NCI-H2171 (cell line): Measurements from ENCODE around the gene KIFBP.
A peak's percentile ranks its signal among the peaks of the same experiment; 100 is the strongest.
"Not testable (repeated sequence)": the region's sequence is repeated elsewhere in the genome, so short reads cannot be mapped to it uniquely, and the experiment has no call there.

Experiments used
- DNase-seq: peaks from one replicate; lab custom pipeline; 2025; lab: John Stamatoyannopoulos, UW

Gene KIFBP, protein sequence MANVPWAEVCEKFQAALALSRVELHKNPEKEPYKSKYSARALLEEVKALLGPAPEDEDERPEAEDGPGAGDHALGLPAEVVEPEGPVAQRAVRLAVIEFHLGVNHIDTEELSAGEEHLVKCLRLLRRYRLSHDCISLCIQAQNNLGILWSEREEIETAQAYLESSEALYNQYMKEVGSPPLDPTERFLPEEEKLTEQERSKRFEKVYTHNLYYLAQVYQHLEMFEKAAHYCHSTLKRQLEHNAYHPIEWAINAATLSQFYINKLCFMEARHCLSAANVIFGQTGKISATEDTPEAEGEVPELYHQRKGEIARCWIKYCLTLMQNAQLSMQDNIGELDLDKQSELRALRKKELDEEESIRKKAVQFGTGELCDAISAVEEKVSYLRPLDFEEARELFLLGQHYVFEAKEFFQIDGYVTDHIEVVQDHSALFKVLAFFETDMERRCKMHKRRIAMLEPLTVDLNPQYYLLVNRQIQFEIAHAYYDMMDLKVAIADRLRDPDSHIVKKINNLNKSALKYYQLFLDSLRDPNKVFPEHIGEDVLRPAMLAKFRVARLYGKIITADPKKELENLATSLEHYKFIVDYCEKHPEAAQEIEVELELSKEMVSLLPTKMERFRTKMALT

DNA sequence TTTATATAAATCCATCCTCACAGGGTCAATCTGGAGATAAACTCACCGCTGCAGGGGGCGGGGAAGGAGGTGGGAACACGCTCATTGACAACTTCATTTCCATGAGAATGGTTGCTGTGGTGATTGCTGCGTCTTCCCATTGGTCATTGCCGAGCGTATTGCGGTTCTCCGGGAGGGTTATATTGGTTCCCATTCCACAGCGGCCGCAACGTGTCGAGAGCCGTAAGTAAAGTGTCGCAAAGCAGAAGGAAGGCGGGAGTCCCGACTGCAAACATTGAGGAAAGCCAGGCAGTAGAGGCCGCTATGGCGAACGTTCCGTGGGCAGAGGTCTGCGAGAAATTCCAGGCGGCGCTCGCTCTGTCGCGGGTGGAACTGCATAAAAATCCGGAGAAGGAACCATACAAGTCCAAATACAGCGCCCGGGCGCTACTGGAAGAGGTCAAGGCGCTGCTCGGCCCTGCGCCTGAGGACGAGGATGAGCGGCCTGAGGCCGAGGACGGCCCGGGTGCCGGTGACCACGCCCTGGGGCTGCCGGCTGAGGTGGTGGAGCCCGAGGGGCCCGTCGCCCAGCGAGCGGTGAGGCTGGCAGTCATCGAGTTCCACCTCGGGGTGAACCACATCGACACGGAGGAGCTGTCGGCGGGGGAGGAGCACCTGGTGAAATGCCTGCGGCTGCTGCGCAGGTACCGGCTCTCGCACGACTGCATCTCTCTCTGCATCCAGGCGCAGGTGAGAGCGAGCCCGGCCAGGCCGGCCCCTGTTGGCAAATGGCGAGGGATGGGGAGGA lies at the start of gene KIFBP:
TSS of gene KIFBP (plus strand) at position 274 of the 787 bp plus-strand sequence. CDS start at position 304, 30 bp downstream.
- DNase-seq, result peak; percentile 84

- DNase-seq, result no peak
Measured at GRCh38 chr10:68938884-68939283, 49.7 kb upstream of the KIFBP start.

GRCh38 chr10:68940917-68941316 lies 47.7 kb upstream of the KIFBP start:
- not testable (repeated sequence) for DNase-seq

- DNase-seq, result no peak
Measured at GRCh38 chr10:68950598-68950997, 38.0 kb upstream of the KIFBP start.

- DNase-seq, result no peak
Measured at GRCh38 chr10:68954904-68955303, 33.7 kb upstream of the KIFBP start.

DNA sequence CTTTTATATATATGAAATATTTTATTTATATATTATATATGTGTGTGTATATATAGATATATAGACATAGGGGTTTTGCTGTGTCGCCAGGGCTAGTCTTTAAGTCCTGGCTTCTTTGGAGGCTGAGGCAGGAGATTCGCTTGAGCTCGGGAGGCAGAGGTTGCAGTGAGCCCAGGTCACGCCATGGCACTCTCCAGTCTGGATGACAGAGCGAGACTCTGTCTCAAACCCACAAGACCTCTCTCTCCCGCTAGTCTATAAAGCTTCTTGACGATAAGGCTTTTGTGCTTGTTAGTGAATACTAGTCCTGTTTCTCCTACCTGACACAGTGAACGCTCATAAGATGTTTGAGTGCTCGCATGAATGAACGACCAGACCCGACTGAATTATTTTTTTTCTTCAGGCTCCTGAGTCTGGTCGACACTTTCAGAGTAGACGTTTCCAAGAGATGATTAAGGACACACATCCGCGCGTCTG lies 33.2 kb upstream of the KIFBP start:
- no peak for DNase-seq

GRCh38 chr10:68955832-68956532 lies 32.6 kb upstream of the KIFBP start, which contains the start of gene DDX21:
TSS of gene DDX21 (plus strand) at chr10:68956170. CDS start at chr10:68956226, 56 bp downstream.
- peak; percentile 66 for DNase-seq

GRCh38 chr10:68957284-68957615 lies 31.4 kb upstream of the KIFBP start:
- DNase-seq, result no peak

DNA sequence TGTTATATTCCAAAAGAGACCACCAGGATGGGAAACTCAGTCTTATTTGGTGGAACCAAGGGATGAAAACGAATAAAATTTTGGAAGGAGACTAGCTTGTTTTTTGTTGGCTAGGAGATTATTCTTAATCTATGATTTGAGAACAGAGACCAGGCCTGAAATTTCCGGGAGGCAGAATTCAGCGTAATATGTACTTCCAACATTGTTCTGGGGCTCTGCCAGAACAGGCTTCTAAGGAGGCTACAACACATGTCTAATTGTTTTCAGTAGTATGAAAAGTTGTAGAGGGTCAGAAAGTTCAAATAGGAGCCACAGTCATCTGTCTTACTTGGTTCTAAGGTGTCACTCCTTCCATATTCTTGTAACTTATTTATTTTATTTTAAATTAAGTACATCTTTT lies 30.9 kb upstream of the KIFBP start:
- no peak for DNase-seq

- no peak for DNase-seq
Measured at GRCh38 chr10:68959695-68960527, 28.7 kb upstream of the KIFBP start.

DNA sequence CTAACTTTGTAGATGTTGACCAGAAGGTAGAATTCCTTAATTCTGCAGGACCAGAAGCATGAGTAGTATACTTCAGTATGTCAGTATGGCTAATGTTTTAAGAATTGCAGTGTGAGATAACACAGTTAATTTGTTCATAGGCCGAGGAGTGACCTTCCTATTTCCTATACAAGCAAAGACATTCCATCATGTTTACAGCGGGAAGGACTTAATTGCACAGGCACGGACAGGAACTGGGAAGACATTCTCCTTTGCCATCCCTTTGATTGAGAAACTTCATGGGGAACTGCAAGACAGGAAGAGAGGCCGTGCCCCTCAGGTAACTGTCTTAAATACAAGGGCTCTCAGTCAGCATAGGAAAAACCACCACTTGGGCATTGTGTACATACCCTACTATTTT lies 25.5 kb upstream of the KIFBP start:
- no peak for DNase-seq

DNA sequence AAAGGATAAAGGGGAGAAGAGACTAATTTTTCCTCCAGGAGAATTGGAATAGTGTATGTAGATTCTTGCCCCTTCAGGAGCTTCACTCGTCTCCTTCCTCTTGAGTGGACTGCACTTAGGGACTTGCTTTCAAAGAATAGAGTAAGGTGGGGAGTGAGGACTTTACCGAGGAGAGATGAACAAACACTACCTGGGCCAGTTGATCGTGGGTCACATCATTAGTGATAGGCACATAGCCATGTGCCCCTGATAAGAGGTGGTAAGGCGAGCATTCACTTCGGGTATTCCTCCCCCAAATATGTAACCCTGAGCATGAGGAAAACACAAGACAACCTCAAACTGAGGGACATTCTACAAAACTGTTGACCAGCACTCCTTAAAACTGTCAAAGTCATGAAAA lies 14.6 kb upstream of the KIFBP start:
- DNase-seq, result no peak

DNA sequence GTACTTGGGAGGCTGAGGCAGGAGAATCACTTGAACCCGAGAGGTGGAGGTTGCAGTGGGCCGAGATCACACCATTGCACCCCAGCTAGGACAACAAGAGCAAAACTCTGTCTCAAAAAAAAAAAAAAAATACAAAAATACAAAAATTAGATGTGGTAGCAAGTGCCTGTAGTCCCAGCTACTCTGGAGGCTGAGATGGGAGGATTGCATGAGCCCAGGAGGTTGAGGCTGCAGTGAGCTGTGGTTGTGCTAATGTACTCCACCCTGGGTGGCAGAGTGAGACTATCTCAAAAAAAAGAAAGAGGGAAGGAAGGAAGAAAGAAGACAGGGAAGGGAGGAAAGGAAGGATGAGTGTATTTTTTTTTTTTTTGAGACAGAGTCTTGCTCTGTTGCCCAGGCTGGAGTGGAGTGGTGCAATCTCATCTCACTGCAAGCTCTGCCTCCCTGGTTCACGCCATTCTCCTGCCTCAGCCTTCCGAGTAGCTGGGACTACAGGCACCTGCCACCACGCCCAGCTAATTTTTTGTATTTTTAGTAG lies 12.6 kb upstream of the KIFBP start:
- not testable (repeated sequence) for DNase-seq

- DNase-seq, result not testable (repeated sequence)
Measured at GRCh38 chr10:68979738-68980137, 8.9 kb upstream of the KIFBP start.

GRCh38 chr10:68981074-68981473 lies 7.5 kb upstream of the KIFBP start:
- DNase-seq, result no peak

DNA sequence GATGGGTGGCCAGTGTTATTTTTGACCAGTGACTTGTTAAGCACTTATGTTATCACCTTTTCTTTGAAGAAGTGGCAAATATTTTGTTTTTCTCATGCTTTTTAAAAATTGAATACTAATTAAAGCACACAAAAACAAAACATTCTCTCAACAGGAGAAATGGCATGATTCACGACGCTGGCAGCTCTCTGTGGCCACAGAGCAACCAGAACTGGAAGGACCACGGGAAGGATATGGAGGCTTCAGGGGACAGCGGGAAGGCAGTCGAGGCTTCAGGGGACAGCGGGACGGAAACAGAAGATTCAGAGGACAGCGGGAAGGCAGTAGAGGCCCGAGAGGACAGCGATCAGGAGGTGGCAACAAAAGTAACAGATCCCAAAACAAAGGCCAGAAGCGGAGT lies 6.2 kb upstream of the KIFBP start:
- DNase-seq, result no peak

GRCh38 chr10:68987611-68988010 lies 992 bp upstream of the KIFBP start:
- DNase-seq, result no peak

GRCh38 chr10:68989317-68989990 lies 851 bp downstream of the KIFBP start:
- DNase-seq, result no peak

DNA sequence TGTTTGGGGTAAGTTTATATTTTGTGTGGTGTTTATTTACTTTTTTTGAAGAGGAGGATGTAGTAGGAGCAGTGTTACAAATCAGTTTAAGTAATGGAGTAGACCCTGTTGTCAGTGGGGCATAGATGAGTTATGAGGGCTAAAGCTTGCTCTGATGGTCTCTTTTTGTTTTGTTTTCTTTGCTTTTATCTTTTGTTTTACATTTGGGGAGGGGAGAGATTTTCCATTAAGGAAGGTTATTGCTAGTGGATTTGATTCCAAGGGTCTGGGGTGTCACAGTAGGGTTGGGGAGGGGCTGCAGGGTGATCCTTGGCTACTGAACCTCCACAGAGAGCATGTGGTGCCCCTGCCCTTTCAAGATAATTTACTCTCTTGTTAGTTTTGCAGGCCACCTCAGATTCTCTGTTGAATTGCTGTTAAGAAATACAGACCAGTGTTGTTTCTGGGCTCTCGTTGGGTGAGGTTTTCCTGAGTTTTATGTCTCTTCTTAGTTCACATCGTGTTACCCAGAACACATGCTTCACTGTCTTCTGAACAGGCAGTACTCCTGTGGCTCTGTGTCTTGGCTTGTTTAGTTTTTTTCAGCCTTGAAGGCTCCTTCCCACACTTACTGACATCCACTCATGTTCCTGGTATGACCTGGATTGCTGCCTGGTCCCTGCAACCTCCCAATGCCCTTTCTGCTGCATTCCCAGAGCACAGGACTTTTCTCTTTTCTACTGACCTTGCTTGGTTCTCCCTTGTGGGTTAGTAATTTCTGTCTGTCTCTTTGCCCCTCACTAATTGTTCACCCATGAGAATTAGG lies 4.2 kb downstream of the KIFBP start:
- DNase-seq, result no peak
